GM12878 (cell line): ENCODE measurements around the gene GAMT. TPM values are rescaled to one million over a fixed set of nuclear protein-coding genes. Genes with fewer than 3 reads are reported as not detected.
A peak's percentile ranks its signal among the peaks of the same experiment; 100 is the strongest.

Experiments used
- ATAC-seq: fragments of 200-7000 bp; cut with Tn5 transposase; 3 replicates; pipeline ENCODE4 v1.9.1; 2020; ENCODE audit warnings: mild to moderate bottlenecking, moderate library complexity
- BruUV-seq: library from RNA; stranded (reverse); fragments of 400-500 nt; replicated peaks from 2 replicates; lab custom pipeline; 2021; lab: Mats Ljungman, UMichigan
- CTCF ChIA-PET: fragments of 300-600 bp; sonication (Branson Sonifier 250); formaldehyde crosslinking; extraction: SDS; loops from one replicate; lab custom pipeline; 2021; ENCODE audit warnings: inconsistent platforms; lab: Yijun Ruan, JAX
- POLR2A ChIA-PET: fragments of 350-600 bp; formaldehyde crosslinking; extraction: SDS; loops from one replicate; lab custom pipeline; 2021; ENCODE audit warnings: inconsistent platforms; lab: Charles Lee
- RAD21 ChIA-PET: fragments of 300-600 bp; sonication (Branson Sonifier 250); formaldehyde crosslinking; loops from one replicate; lab custom pipeline; 2023; ENCODE audit warnings: antibody characterized with exemption; ENCODE audit not compliant: unreplicated experiment; lab: Charles Lee
- SMC1A ChIA-PET: fragments of 300-600 bp; sonication (Branson Sonifier 250); formaldehyde crosslinking; loops from one replicate; lab custom pipeline; 2023; ENCODE audit not compliant: unreplicated experiment, uncharacterized antibody; lab: Charles Lee
- DNase-seq: peaks from one replicate; pipeline ENCODE4 v3.0.0-alpha.2; 2011; ENCODE audit warnings: low read depth, low spot score
- FAIRE-seq: peaks from 3 replicates; lab custom pipeline; 2011; peaks lifted over from hg19 to GRCh38; lab: Jason Lieb, UNC
- H2AFZ ChIP-seq: 2 replicates; pipeline ENCODE4 v1.6.0; 2011; ENCODE audit warnings: low read depth, low read length, control low read depth; ENCODE audit not compliant: control insufficient read depth
- H3K27ac ChIP-seq: 2 replicates; pipeline ENCODE4 v1.5.1; 2011; ENCODE audit warnings: control low read depth; ENCODE audit not compliant: control insufficient read depth, insufficient read depth
- H3K27me3 ChIP-seq, 2 experiments: replicated peaks in 1 of 2; 2 replicates each; pipeline versions ENCODE4 v1.6.0 to v1.6.1; 2011; ENCODE audit warnings: low read length in 1 of 2; ENCODE audit not compliant: control insufficient read depth in 2 of 2, insufficient read depth in 2 of 2
- H3K36me3 ChIP-seq, 2 experiments: 2 replicates each; pipeline ENCODE4 v1.5.1; 2011; ENCODE audit warnings: low read length in 1 of 2; ENCODE audit not compliant: control insufficient read depth in 2 of 2, insufficient read depth in 2 of 2
- H3K4me1 ChIP-seq: 2 replicates; pipeline ENCODE4 v1.6.1; 2011; ENCODE audit warnings: mild to moderate bottlenecking, low read length, moderate library complexity, mixed read lengths; ENCODE audit not compliant: control insufficient read depth, insufficient read depth
- H3K4me2 ChIP-seq: 2 replicates; pipeline ENCODE4 v1.6.0; 2011; ENCODE audit warnings: control low read depth; ENCODE audit not compliant: control insufficient read depth, insufficient read depth
- H3K4me3 ChIP-seq: fragments of 200-600 bp; sonication (generic); 2 replicates; pipeline ENCODE4 v1.5.1; 2016
- H3K79me2 ChIP-seq: 2 replicates; pipeline ENCODE4 v1.6.0; 2011; ENCODE audit warnings: low read length; ENCODE audit not compliant: control insufficient read depth, insufficient read depth
- H3K9ac ChIP-seq: 2 replicates; pipeline ENCODE4 v1.8.0; 2011; ENCODE audit warnings: low read length, control low read depth, mixed read lengths; ENCODE audit not compliant: control insufficient read depth, insufficient read depth
- H3K9me3 ChIP-seq: replicated peaks from 3 replicates; pipeline ENCODE4 v1.5.1; 2011; ENCODE audit warnings: mild to moderate bottlenecking, low read length; ENCODE audit not compliant: control insufficient read depth, insufficient read depth
- H4K20me1 ChIP-seq: 2 replicates; pipeline ENCODE4 v1.6.0; 2011; ENCODE audit not compliant: control insufficient read depth, insufficient read depth
- CHD4 ChIP-seq: fragments of 200-600 bp; sonication (generic); IDR thresholded peaks from 2 replicates; pipeline ENCODE4 v1.6.1; 2016; ENCODE audit warnings: mild to moderate bottlenecking
- CREM ChIP-seq: IDR thresholded peaks from 2 replicates; pipeline ENCODE4 v1.6.1; 2014; ENCODE audit warnings: antibody characterized with exemption, low read depth
- DPF2 ChIP-seq: fragments of 450-650 bp; IDR thresholded peaks from 2 replicates; pipeline ENCODE4 v1.6.1; 2017; ENCODE audit warnings: mild to moderate bottlenecking
- EED ChIP-seq: sonication (generic); IDR thresholded peaks from 2 replicates; pipeline ENCODE4 v1.6.1; 2016; ENCODE audit warnings: antibody characterized with exemption, low read depth
- FOXM1 ChIP-seq: IDR thresholded peaks from 2 replicates; pipeline ENCODE4 v1.6.1; 2012; ENCODE audit warnings: low read depth, mild to moderate bottlenecking, inconsistent platforms, low read length, moderate library complexity
- MEF2B ChIP-seq: fragments of 450-650 bp; IDR thresholded peaks from 2 replicates; pipeline ENCODE4 v1.6.1; 2018; ENCODE audit warnings: mild to moderate bottlenecking, moderate library complexity; ENCODE audit not compliant: partially characterized antibody, poor library complexity, severe bottlenecking
- NFXL1 ChIP-seq: fragments of 450-650 bp; IDR thresholded peaks from 2 replicates; pipeline ENCODE4 v1.6.1; 2017; ENCODE audit warnings: antibody characterized with exemption, mild to moderate bottlenecking, borderline replicate concordance
- PAX5 ChIP-seq: IDR thresholded peaks from 2 replicates; pipeline ENCODE4 v1.6.1; 2011; ENCODE audit warnings: low read depth, low read length, borderline replicate concordance
- POLR2A ChIP-seq: IDR thresholded peaks from 2 replicates; pipeline ENCODE4 v1.6.1; 2011; ENCODE audit warnings: low read depth, mild to moderate bottlenecking, low read length
- POLR2AphosphoS5 ChIP-seq: IDR thresholded peaks from 2 replicates; pipeline ENCODE4 v1.6.1; 2011; ENCODE audit warnings: mild to moderate bottlenecking, low read length, inconsistent platforms
- SREBF1 ChIP-seq: IDR thresholded peaks from 2 replicates; pipeline ENCODE4 v1.6.1; 2012; ENCODE audit warnings: mild to moderate bottlenecking, low read length
- TARDBP ChIP-seq: IDR thresholded peaks from 2 replicates; pipeline ENCODE4 v1.6.1; 2016; ENCODE audit warnings: borderline replicate concordance
- WGBS: methylation state at CpG from one replicate; pipeline ENCODE4 v1.1.6; 2016; ENCODE audit warnings: low lambda C conversion rate; ENCODE audit not compliant: insufficient replicate concordance, insufficient coverage; ENCODE audit errors: missing lambda C conversion rate; 5-methylcytosine and 5-hydroxymethylcytosine counted together
- in situ Hi-C: fragments of 300-500 bp; cut with MboI; formaldehyde crosslinking; loops from 9 replicates; pipeline ENCODE4 v1.14.3; 2018; ENCODE audit warnings: mixed read lengths
- intact Hi-C: fragments of 100-400 bp; cut with micrococcal nuclease; formaldehyde crosslinking; loops from one replicate; pipeline ENCODE4 v1.14.2; 2022; ENCODE audit not compliant: unreplicated experiment
- polyA plus RNA-seq, 11 experiments: library from polyadenylated mRNA; depleted of rRNA in 4 of 11; unstranded in 6 of 11; stranded (reverse) in 5 of 11; fragments of >200 nt; fragmentation: Nextera tagmentation in 4 of 11; fragmentation: Illumina TruSeq in 1 of 11; extraction: Ambion mirVana in 4 of 11; extraction: Trizol in 1 of 11; gene quantifications; 1 replicate in 1 of 11; 2 replicates in 10 of 11; pipeline versions ENCODE4 v1.2.1 to v1.2.3, GENCODE V29; 2011 to 2016; ENCODE audit warnings: inconsistent platforms in 2 of 11, missing spikeins in 2 of 11, low read depth in 1 of 11
- total RNA-seq, 4 experiments: library from RNA; depleted of rRNA in 3 of 4; stranded (reverse); fragments of >200 nt in 3 of 4; fragmentation: Illumina TruSeq in 1 of 4; extraction: Trizol in 1 of 4; gene quantifications; 2 replicates each; pipeline versions ENCODE4 v1.2.1 to v1.2.3, GENCODE V29; 2013 to 2021
- TF ChIP-seq, protein P1 (sequence below): IDR thresholded peaks from 2 replicates; pipeline ENCODE4 v1.6.1; 2011; ENCODE audit warnings: low read depth, low read length, improper control_type of control experiment, borderline replicate concordance
- TF ChIP-seq, protein P2 (sequence below): IDR thresholded peaks from 2 replicates; pipeline ENCODE4 v1.6.1; 2011; ENCODE audit warnings: borderline replicate concordance, low read depth, mild to moderate bottlenecking, moderate library complexity, mixed read lengths, low read length; ENCODE audit not compliant: insufficient read depth; ENCODE audit errors: extremely low read length

GAMT gene
- total and polyA plus RNA-seq, 10 of the 15 experiments (the other 5 are each of a cell fraction or from before 2014, with no cell fraction given), result 1.6 to 131 (median 38.8) TPM

DNA sequence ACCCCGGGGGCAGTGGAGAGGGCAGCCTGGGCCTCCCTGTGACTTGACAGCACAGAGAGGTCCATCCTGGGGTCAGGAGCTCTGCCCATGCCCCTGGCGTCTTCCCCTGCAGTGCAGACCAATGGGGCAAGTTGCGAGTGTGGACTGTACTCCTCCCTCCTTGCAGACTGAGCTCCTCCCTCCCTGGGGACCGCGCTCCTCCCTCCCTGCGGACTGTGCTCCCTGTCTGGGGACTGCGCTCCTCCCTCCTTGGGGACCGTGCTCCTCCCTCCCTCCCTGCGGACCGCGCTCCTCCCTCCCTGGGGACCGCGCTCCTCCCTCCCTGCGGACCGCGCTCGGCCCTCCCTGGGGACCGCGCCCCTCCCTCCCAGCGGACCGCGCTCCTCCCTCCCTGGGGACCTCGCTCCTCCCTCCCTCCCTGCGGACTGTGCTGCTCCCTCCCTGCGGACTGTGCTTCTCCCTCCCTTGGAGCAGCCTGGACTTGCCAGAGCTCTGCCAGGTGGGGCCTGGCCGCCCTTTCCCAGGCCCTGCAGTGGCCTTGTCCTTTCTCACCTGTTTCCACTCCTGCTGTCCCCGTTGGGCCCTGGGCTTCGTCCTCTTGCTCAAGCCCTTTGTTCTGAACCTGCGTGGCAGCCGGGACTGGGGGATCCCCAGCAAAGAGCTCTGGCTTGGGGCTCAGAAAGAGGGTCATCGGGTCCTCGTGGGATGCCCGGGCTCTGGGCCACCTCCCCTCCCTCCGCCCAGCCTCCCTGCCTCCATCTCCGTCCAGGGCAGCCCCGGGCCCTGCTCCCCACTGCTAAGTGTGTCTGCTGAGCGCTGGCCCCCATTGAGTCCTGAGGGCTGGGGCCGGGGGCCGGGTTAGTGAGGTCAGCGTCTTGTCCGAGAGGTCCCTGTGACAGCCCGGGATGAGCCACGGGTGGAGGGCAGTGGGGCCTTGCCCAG lies 6.8 kb downstream of the GAMT start (continued):
- peak; percentile 76; the same call in 1 of the 2 replicates for TF ChIP-seq NFXL1
- peak; percentile 29 for TF ChIP-seq MEF2B
- no peak for TF ChIP-seq TARDBP
- TF ChIP-seq DPF2, result no peak
- no peak for TF ChIP-seq CREM
- TF ChIP-seq CHD4, result no peak
- TF ChIP-seq EED, result no peak
- TF ChIP-seq, protein P1, sequence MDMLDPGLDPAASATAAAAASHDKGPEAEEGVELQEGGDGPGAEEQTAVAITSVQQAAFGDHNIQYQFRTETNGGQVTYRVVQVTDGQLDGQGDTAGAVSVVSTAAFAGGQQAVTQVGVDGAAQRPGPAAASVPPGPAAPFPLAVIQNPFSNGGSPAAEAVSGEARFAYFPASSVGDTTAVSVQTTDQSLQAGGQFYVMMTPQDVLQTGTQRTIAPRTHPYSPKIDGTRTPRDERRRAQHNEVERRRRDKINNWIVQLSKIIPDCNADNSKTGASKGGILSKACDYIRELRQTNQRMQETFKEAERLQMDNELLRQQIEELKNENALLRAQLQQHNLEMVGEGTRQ, result no peak
- TF ChIP-seq, protein P2, sequence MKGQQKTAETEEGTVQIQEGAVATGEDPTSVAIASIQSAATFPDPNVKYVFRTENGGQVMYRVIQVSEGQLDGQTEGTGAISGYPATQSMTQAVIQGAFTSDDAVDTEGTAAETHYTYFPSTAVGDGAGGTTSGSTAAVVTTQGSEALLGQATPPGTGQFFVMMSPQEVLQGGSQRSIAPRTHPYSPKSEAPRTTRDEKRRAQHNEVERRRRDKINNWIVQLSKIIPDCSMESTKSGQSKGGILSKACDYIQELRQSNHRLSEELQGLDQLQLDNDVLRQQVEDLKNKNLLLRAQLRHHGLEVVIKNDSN, result no peak
- TF ChIP-seq PAX5, result no peak
- TF ChIP-seq POLR2A, result peak; percentile 40; the same call in 1 of the 2 replicates
- TF ChIP-seq SREBF1, result no peak

DNA sequence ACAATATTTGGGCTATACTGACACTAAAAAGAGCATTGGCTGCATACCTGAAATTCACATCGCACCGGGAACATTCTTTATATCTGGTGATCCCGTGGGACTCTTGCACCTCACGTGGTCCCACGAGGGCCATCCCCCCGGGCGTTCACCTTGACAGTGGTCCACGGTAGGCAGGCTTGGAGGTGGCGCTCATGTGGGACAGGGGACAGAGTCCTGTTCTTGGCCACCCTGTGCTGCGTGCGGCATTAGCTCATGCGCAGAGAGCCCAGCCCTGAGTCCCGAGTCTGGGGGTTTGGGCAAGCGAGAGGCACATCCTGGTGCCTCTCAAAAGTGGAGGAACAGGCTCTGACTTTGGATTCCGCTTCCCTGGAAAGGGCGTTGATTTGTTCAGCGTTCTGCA lies 7.5 kb downstream of the GAMT start:
- no peak for FAIRE-seq
- POLR2A ChIA-PET, result interaction anchor here (0.5 kb wide), 1 partner anchor 301 kb away, joined by 4 read pairs; no protein-coding TSS in a partner anchor
- BruUV-seq, result no TSS peak
- no peaks in the 10 kb centered on the region for H3K27me3 ChIP-seq
- H3K4me1 ChIP-seq, result no peaks in the 10 kb centered on the region
- no peaks in the 10 kb centered on the region for H4K20me1 ChIP-seq
- RAD21 ChIA-PET, result no interaction called here
- no peak overlapping the region for H3K9ac ChIP-seq
- no peak overlapping the region for H3K4me2 ChIP-seq
- CTCF ChIA-PET, result no interaction called here
- no peak overlapping the region for H2AFZ ChIP-seq
- no peak overlapping the region for H3K27ac ChIP-seq
- H3K36me3 ChIP-seq, result peaks cover 6 to 7% of the 10 kb centered on the region in 2 experiments
- H3K9me3 ChIP-seq, result no peaks in the 10 kb centered on the region
- WGBS, result 78% methylated on average over 17 of the region's 17 CpGs
- no peak overlapping the region for H3K4me3 ChIP-seq
- TF ChIP-seq FOXM1 (no peak), POLR2AphosphoS5 (0 out of 2 replicates have a peak, but pooled peaks have one; percentile 54), PAX5 (no peak)
- ATAC-seq, result no peak
- DNase-seq, result no peak
- no peaks in the 10 kb centered on the region for H3K79me2 ChIP-seq
- in situ Hi-C loops, result no loop called here
- intact Hi-C loops, result no loop called here
- SMC1A ChIA-PET, result no interaction called here
